Measurements from ENCODE around the gene RITA1. TPM values are rescaled to one million over a fixed set of nuclear protein-coding genes. Genes with fewer than 3 reads are reported as not detected.

Gene RITA1
- total RNA-seq, 2 donors from 2014 or later = 12.2 to 26.9 TPM

DNA sequence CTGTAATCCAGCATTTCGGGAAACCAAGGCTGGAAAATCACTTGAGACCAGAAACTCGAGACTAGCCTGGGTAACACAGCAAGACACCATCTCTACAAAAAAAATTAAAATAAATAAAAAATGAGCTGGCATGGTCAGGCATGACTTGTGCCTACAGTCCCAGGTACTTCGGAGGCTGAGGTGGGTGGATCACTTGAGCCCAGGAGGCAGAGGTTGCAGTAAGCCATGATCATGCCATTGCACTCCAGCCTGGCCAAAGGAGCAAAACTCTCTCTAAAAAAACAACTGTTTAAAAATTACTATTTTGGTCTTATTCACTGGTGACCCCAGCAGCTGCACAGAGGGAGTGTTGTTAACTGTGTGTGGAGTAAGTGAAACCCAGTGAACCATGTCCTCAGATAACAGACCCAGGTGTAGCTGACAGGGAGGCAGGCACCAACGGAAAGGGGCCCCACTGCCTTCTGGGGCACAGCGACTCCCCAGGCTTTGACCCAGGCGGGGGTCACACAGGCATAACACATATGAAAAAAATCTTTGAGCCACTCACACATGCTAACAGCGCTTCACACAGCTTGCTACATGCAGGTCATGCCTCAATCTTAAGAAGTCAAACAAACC, 12.3 kb upstream of the RITA1 start:
- H3K4me3 ChIP-seq = no peak overlapping the region
- no peaks in the 10 kb centered on the region for H3K9me3 ChIP-seq
- no peak for ATAC-seq (ENCODE audit: insufficient number of reproducible peaks, low FRiP score, low read depth)
- no peak for TF ChIP-seq CTCF (IDR thresholded peaks at IDR 0.05)
- no peaks in the 10 kb centered on the region for H3K27me3 ChIP-seq (replicated peaks; ENCODE audit: insufficient read depth)
- H3K4me1 ChIP-seq (ENCODE audit: control insufficient read depth in 1 of 2, low read depth in 2 of 2) = no peaks in the 10 kb centered on the region
- H3K36me3 ChIP-seq = peaks cover 74% of the 10 kb centered on the region
- no peak for DNase-seq (ENCODE audit: low spot score)
- no peak overlapping the region for H3K27ac ChIP-seq

GRCh38 chr12:113174461-113175384, 10.8 kb upstream of the RITA1 start:
- no peak for ATAC-seq (ENCODE audit: insufficient number of reproducible peaks, low FRiP score, low read depth)
- peak; percentile 99 for TF ChIP-seq CTCF (IDR thresholded peaks at IDR 0.05)
- Histone ChIP-seq H3K4me3 (no peak overlapping the region), H3K9me3 (no peaks in the 10 kb centered on the region), H3K36me3 (peaks cover 74% of the 10 kb centered on the region), H3K27ac (no peak overlapping the region), H3K4me1 (ENCODE audit: control insufficient read depth in 1 of 2, low read depth in 2 of 2) (no peaks in the 10 kb centered on the region), H3K27me3 (replicated peaks; ENCODE audit: insufficient read depth) (no peaks in the 10 kb centered on the region)
- no peak for DNase-seq (ENCODE audit: low spot score)

DNA sequence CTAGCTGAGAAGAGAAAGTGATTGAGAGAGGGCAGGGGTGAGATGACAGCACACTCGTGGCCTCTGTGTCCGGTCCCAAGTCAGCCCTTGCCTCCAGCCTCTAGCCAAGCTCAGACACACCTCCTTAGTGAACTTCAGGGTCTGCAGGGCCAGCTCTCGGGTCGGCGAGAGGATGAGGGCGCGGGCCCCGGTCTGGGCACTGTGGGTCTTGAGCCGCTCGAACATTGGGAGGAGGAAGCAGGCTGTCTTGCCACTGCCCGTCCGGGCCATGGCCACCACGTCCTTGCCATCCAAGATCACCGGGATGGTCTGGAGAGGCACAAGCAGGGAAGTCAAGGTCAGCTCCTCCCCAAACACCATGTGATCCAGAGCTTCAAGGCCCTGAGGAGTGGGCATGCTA, 6.5 kb upstream of the RITA1 start:
- Histone ChIP-seq H3K27me3 (replicated peaks; ENCODE audit: insufficient read depth) (no peaks in the 10 kb centered on the region), H3K4me1 (ENCODE audit: control insufficient read depth in 1 of 2, low read depth in 2 of 2) (peaks cover 9 to 14% of the 10 kb centered on the region in 2 donors), H3K9me3 (no peaks in the 10 kb centered on the region), H3K27ac (no peak overlapping the region), H3K36me3 (peaks cover 51% of the 10 kb centered on the region), H3K4me3 (no peak overlapping the region)
- ATAC-seq (ENCODE audit: insufficient number of reproducible peaks, low FRiP score, low read depth) (no peak), DNase-seq (ENCODE audit: low spot score) (no peak)
- TF ChIP-seq CTCF (IDR thresholded peaks at IDR 0.05) = no peak

DNA sequence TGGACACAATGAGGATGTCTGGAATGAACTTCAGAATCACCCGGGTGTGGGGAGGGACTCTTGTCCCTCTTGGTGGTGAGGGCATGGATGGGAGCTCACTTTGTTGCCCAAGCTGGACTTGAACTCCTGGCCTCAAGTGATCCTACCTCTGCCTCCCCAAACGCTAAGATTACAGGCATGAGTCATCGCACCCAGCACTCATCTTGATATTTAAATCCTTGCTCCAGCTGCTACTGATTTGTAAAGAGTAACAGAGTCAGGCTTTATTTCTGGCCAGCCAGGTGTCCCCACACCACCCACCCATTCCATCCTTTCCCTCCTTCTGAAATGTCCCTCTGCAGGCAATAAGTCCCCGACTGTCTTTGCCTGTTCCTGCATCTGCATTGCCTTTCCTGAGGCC, 5.2 kb upstream of the RITA1 start:
- H3K4me3 ChIP-seq = no peak overlapping the region
- H3K27ac ChIP-seq = no peak overlapping the region
- DNase-seq (ENCODE audit: low spot score) (no peak), ATAC-seq (ENCODE audit: insufficient number of reproducible peaks, low FRiP score, low read depth) (no peak)
- no peak for TF ChIP-seq CTCF (IDR thresholded peaks at IDR 0.05)
- no peaks in the 10 kb centered on the region for H3K27me3 ChIP-seq (replicated peaks; ENCODE audit: insufficient read depth)
- H3K4me1 ChIP-seq (ENCODE audit: control insufficient read depth in 1 of 2, low read depth in 2 of 2) = peaks cover 12 to 18% of the 10 kb centered on the region in 2 donors
- H3K36me3 ChIP-seq = peaks cover 44% of the 10 kb centered on the region
- H3K9me3 ChIP-seq = no peaks in the 10 kb centered on the region

DNA sequence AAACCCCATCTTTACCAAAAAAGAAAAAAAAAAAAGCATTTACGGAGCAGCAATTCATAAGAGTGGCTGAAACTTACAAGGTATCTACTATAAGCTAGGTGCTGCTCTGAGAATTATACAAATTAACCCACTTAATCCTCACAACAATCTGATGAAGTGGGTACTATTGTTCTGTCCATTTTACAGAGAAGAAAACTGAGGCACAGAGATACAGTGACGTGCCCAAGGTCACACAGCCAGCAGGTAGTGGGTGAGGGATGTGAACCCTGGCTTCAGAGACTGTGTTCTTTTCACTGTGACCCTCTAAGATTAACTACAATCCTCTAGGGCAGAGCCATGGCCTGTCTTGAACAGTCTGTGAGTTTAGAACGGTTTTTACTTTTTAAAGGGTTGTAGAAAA, 3.5 kb upstream of the RITA1 start:
- no peaks in the 10 kb centered on the region for H3K27me3 ChIP-seq (replicated peaks; ENCODE audit: insufficient read depth)
- H3K9me3 ChIP-seq = no peaks in the 10 kb centered on the region
- H3K4me1 ChIP-seq (ENCODE audit: control insufficient read depth in 1 of 2, low read depth in 2 of 2) = peaks cover 21 to 29% of the 10 kb centered on the region in 2 donors
- H3K36me3 ChIP-seq = peaks cover 37% of the 10 kb centered on the region
- TF ChIP-seq CTCF (IDR thresholded peaks at IDR 0.05) = no peak
- DNase-seq (ENCODE audit: low spot score) = no peak
- H3K27ac ChIP-seq = no peak overlapping the region
- no peak overlapping the region for H3K4me3 ChIP-seq
- ATAC-seq (ENCODE audit: insufficient number of reproducible peaks, low FRiP score, low read depth) = no peak
